GM19463 (cell line): ENCODE data around the gene RPP38.

ENCODE experiments used
- ATAC-seq: cut with Tn5 transposase; IDR thresholded peaks from one replicate; pipeline ENCODE4 v1.9.1; 2021; ENCODE audit warnings: mild to moderate bottlenecking, moderate library complexity; ENCODE audit not compliant: unreplicated experiment

RPP38 gene

DNA sequence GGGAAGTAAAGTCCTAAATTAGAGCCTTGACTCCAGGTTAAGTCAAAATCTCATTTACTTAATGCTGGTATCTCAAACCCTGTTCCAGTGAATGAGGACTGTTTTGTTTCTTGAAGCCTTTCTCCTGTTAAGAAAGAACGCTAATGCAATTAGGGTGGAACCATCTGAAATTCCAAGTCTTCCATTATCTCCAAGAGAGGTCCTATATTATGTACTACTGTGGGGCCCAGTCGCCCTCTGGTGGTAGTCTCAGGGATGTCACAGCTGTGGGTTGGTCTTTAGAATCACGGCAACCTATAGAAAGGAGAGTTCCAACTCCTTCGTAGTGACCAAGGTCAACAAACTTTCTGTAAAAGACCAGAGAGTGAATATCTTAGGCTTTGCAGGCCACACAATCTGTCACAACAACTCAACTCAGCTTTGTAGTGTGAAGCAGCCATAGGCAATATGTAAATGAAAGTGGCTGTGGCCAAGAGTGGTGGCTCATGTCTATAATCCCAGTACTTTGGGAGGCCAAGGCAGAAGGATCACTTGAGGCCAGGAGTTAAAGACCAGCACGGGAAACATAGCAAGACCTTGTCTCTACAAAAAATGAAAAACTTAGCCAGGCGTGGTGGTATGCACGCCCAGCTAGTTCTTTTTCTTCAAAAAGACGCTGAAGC is 9.3 kb downstream of the RPP38 start:
- ATAC-seq: peak; percentile 81

DNA sequence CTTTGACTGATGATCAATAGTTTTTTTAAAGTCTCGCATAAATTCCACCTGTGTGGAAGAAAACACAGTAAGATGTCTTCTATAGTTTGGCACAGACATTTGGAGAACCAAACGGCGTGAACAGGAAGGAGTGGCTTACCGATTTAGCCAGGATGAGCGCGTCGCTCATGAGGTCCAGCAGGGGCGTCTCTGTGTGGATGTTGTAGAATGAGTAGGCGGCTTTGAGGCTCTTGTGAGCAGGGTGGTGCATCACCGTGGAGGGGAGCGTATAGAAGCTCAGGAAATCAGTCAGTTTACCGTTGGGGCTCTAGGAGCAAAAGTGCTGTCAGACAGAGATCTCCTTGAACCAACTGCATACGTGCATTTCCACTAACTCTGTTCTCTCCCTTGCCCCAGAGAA is 15.5 kb downstream of the RPP38 start:
- no peak for ATAC-seq

DNA sequence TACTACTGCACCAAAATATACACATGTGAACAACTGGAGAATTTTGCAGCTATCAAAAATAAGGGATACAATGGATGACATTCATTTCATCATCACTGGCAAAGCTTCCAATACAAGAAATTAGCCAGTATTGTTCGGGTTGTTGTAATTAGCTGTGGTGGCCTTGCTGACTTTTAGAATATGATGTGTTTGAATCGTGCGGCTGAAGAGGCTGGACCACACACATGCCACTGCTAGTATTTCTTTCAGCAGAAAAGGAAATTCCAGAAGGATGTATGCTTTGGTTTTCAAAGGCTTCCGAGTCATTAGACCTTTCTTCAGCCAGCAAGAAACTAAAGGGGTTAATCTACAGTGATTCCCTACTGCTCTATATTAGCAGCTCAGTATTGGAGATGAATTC is 16.6 kb downstream of the RPP38 start:
- ATAC-seq: no peak

DNA sequence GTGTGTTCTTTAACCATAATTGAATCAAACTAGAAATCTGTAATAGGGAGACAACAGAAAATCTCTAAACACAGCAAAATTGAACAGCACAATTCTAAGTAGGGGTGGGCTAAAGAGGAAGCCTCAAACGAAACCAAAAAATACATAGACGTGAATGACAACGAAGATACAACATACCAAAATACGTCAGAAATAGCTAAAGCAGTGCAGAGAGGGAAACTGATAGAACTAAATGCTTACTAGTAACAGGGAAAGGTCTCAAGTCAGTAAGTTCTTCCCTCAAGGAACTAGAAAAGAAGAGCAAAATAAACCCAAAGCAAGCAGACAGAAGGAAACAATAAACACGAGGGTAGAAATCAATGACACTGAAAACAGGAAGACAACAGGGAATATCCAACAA is 19.1 kb downstream of the RPP38 start:
- no peak for ATAC-seq

DNA sequence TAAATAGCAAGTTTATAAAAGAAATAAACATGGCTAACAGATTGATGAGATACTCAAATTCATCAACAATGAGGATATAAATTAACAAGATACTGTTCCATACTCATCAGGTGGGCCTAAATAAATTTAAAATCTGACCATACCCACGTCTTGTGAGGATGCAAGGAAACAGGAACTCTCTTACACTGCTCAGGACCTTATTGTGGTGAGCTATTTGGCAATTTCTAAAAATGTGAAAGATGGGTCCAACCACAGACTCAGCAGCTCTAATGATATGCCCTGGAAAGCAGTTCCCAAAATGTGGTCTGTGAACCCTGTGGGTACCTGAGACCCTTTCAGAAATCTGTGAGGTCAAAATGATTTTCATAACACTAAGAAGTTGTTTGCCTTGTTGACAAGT is 21.5 kb downstream of the RPP38 start:
- no peak for ATAC-seq

DNA sequence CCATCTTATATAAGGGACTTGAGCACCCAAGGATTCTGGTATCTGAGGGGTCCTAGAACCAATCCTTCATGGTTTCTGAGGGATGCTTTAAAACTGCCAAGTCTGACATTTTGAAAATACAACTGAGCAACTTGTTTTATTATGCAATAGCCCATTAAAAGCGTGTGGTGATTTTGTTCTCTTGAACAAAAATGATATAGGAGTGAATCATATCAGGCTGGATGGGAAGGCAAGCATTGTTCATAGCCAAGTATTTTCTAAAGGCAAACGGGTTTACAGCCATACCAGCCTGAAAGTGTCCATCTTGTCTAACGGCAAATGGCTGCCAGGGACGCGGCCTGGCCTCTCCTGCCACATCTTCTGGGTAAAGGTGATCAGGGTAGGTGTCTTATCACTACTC is 23.4 kb downstream of the RPP38 start:
- ATAC-seq: no peak

DNA sequence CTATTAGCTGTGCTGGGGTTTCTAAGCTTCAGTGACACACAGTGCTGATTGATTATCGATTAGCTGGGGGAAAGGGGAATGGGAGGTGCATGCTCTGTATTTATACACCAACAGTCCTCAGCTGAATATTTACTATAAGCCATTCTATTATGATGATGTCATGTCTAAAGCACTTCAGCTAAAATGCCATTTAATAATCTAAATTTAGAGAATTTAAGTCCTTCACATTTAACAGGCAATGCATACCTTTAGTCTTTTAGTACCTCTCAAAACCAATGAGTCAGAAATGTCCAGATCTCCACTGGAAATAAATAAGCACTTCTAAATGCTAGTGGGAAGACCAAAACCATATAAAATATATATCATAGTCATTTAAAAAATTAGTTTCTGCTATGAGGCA is 24.6 kb downstream of the RPP38 start:
- ATAC-seq: no peak

DNA sequence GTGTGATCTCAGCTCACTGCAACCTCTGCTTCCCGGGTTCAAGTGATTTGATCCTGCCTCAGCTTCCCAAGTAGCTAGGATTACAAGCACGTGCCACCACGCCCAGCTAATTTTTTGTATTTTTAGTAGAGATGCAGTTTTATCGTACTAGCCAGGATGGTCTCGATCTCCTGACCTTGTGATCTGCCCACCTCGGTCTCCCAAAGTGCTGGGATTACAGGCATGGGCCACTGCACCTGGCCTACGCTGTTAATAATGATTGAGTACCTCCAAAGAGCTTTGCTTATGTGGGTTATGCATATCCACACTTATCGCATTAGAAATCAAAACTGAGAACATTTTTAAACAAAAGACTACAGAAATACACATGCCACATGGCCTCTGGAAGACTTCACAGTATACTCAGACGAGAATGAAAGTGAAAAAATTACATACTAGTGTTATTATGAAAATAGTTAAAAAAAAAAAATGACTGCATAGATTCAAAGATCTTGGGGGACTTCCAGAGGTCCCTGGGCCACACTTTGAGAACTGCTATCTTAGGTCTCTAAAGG is 25.4 kb downstream of the RPP38 start:
- ATAC-seq: peak; percentile 94

DNA sequence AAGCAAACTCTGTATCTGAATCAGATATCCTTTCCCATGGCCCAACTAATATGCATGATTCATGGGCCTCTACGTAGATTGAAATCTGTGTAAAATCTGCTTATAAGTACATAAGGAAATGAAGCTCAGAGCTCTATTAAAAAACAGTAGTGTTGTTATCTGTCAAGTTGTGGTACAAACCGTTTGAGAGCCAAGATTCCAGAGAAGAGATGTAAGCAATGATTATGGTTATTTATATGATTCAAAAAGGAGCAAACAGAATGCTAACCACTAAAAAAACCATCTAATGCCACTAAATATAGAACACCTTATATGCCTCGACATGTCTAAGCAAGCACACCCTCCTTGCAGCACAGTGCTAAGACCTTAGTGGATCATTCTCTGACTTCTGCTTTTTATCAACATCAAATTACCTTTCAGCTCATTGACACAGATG is 26.6 kb downstream of the RPP38 start:
- no peak for ATAC-seq

DNA sequence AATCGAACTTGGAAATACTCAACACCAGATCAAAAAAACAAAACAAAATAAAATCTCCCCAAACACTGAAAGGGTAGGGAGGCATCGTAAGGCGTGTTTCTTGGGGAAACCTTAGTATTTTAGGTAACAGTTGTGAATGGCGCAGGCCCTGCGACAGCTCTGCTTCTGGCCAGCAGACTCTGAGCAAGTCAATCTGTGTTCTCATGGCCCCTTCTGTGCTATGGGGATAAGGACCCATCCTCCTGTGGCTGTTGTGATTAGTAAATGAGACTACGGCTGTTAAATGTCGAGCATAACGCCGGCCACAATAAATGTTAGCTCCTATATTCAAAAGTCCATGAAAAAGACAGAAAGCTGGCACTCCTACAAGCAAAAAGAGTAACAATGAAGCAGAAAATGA is 27.0 kb downstream of the RPP38 start:
- no peak for ATAC-seq

DNA sequence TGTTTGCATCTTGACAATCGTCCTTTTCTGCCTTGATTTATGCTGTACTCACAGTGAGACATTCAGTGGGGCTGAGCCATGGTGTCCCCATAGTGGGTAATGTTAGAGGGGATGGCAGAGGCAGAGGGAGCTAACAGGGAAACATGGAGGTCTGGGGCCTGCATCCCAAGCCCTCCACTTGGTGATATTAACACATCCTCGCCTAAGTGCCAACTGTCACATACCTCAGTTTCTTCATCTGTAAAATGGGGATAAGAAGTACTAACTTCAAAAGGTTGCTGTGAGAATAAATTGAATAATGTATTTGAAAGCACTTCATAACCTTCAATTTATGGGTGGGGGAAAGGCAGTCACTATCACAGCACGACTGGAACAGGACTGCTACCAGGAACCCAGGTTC is 27.8 kb downstream of the RPP38 start:
- no peak for ATAC-seq

DNA sequence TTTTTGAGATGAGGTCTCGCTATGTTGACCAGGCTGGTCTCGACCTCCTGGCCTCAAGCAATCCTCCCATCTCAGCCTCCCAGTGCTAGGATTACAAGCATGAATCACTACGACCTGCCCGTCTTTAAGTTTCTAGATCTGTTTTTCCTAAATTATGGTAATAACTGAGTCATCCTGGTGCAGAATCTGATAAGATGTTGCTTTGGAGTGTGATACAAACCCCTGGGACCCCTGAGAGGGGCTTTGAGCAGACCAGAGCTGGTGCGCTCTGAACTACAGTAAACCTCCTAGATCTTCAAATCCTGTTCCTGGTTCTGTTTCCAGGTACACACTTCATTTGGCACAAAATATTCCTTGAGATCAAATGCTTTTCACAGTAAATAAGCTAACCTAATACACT is 34.2 kb downstream of the RPP38 start:
- ATAC-seq: no peak

DNA sequence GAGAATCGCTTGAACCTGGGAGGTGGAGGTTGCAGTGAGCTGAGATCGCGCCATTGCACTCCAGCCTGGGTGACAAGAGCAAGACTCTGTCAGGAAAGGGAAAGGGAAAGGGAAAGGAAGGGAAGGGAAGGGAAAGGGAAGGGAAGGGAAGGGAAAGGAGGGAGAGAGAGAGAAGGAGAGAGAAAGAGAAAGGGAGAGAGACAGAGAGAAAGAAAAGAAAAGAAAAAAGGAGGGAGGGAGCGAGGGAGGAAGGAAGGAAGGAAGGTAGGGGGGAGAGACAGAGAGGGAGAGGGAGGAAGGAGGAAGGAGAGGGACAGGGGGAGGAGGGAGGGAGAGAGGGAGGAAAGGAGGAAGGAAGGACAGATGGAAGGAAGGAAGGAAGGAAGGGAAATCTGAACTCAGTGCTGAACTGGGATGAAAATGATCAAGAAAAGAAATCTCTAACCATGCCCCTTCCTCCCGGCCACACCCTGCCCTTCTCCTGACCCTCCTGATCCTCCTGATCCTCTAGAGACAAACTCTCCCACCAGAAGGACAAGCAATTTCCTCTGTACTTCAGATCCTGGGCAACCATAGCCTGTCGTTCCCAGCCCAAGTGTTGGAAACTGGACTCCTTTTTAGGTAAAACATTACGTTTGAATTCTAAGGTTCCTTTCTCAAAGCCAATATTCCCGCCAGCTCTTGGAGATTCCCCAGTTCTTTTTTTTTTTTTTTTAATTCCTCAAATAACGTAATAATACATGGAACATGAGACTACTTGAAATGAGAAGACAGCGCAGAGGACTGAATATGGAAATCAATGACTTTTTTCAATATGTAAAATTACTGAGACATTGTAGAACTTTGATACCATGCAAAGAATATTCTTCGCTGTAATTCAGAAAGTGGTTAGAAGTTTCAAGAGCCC is 39.2 kb downstream of the RPP38 start:
- ATAC-seq: no peak

DNA sequence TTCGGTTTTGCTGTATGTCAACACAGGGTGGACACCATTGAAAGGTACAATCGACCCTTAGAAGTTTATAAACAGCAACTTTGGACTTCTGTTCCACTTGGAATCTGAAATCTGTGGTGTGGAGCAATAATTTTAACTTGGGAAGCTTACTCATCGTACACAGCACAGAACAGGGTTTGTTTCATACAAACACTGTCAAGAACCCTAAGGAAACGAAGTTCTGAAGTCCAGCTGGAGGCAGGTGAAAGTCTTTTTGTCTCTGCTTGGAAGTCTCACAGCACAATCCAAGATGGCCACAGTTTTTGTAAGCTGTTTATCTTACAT is 39.8 kb downstream of the RPP38 start:
- ATAC-seq: no peak

DNA sequence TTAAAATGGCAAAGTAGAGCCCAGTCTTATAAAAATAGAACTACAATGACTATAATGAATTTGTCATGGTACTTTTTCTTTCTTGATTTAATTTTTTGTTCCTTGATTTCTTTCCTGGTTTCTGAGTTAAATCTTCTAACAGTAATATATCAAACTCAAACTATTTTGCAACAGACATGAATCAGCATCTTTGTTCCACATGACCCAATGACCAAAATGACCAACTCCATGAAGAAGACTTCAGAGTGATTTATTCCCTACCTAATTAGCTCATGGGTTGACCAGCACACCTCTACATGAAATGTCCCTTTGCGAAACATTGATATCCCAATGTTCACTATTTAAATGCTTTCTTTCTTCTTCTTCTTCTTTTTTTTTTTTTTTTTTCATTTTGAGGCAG is 40.5 kb downstream of the RPP38 start:
- no peak for ATAC-seq

DNA sequence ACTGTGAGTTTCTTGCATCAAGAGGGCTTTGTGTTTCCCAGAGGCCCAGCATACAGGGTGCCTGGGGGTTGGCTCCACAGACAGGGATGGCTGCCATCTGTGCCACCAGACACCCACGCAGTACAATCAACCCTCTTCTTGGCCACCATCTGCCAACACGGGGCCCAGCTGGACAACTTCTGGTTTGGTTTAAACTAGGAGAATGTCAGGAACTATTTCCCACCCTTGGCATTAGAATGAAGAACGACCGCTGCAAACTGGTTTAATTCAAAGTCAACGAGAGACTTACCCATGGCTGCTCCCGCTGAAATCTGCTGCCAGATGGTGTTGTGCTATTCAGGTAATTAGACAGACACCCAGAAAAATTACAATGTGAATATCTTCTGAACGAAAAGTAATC is 43.5 kb downstream of the RPP38 start:
- no peak for ATAC-seq

DNA sequence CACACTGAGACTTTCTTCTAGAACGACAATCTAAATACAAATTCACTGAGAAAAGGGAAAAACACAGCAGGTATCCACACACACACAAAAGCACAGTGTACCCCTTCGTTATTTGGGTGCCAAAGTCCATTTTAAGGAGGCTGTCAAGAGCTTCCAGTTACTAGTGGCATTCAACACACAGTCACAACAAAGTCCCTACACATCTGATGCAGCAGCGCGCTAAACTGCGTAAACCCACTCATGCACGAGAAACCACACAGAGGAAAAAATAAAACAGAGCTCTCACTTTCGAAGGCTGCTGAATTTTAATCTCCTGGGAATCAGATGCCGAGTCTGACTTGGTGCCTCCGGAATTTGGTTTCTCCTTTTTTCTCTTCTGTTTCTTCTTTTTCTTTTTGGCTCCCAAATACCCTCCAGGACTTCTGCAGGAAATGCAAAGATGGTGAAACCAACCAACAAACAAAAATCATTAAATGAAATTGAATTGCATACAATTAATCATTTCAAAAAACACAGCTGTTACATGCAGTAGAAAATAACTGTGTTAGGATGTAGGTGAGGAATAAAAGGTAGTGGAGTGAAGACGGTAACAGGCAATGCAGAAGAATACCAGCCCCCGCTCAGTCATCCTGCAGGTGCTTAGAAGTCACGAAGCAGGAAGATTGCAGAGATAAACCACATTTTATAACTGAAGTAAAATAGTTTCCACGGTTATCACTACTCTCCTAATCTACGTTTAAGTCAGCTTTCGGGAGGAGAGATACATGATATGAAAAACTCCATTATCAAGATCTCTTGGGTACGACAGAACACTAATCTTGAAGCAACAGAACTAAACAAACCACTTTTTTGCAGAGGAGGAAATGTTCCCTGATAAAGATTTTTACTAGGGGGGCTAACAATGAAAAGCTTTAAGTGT is 44.2 kb downstream of the RPP38 start:
- ATAC-seq: peak; percentile 93

DNA sequence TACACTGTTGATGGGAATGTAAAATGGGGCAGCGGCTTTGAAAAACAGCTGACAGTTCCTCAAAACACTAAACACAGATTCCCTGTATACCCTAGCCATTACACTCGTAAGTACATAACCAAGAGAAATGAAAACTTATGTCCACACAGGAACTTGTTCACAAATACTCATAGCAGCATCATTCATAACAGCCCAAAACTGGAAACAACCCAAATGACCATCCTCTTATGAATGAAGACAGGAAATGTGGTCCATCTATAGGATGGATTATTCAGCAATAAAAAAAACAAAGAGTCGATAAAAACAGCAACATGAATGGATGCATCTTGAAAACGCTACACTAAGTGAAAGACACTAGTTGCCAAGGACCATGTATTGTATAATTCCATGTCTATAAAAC is 47.6 kb downstream of the RPP38 start:
- ATAC-seq: no peak

DNA sequence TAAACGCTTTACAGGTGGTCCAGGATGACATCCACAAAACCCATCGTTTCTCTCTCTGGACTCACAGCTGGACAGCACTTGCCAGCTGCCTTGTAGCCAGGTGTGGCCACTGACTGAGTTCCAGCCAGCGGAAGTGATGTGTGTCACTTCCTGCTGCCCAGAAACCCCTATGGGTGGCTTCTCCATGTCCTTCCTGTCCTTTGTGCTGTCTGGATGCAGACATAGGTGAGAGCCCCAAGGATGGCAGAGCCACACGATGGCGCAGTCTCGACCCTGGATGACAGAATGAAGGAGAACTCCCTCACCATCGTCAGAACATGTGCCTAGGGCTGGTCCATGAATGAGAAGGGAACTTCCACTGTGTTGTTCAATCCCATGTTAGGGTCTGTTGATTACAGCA is 49.2 kb downstream of the RPP38 start:
- ATAC-seq: no peak

DNA sequence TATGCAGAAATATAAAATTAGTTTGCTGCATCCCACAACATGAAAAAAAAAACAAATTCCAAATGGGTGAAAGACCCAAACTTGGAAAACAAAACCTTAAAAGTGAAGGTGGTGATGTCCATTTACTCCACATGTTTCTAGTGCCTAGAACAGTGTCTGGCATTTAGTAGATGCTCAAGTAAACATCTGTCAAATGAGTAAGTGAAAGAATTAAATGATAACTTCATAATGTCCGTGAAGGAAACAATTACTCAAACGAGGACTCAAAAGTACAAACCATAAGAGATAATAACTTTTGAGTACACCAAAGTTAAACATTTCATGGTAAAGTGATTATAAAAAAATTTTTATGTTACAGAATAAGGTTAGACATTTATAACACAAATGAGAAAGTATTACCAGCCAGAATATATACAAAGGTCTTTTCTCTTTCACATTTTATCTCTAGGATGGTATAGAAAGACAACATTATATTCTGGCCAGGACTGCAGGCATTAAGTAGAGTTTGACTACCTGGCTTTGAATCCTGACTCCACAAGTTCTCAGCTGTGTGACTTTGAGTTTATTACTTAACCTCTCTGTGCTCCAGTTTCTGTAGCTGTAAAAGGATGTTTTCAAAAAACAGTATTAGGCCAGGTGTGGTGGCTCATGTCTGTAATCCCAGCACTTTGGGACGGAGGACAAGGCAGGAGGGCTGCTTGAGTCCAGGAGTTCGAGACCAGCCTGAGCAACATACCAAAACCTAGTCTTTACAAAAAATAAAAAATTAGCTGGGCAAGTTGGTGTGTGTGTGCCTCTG is 50.6 kb downstream of the RPP38 start:
- ATAC-seq: no peak
